Measurements from ENCODE around the gene MEGF9.

Gene MEGF9

GRCh38 chr9:120593250-120593954, 120.9 kb downstream of the MEGF9 start:
- Histone ChIP-seq H3K4me2 (ENCODE audit: low read depth, low read length, poor library complexity, severe bottlenecking) (no peak overlapping the region), H2AFZ (ENCODE audit: low read depth, low read length, severe bottlenecking) (no peak overlapping the region), H3K9ac (ENCODE audit: low read length) (no peak overlapping the region), H3K36me3 (ENCODE audit: low read length) (no peaks in the 10 kb centered on the region), H3F3A (ENCODE audit: insufficient read depth) (no peaks in the 10 kb centered on the region), H3K27ac (ENCODE audit: low read depth, low read length) (no peak overlapping the region), H3K4me3 (ENCODE audit: insufficient read depth, low read length, poor library complexity, severe bottlenecking) (no peak overlapping the region), H3K27me3 (ENCODE audit: low read length) (no peaks in the 10 kb centered on the region), H3K79me2 (ENCODE audit: insufficient read depth, low read length) (no peaks in the 10 kb centered on the region), H4K20me1 (ENCODE audit: low read depth, low read length) (no peaks in the 10 kb centered on the region), H3K9me2 (replicated peaks; ENCODE audit: insufficient read depth, low read length) (no peaks in the 10 kb centered on the region), H3K9me3 (ENCODE audit: insufficient read depth, low read length) (no peaks in the 10 kb centered on the region)
- TF ChIP-seq CTCF (IDR thresholded peaks at IDR 0.05; ENCODE audit: insufficient read depth, low read length, poor library complexity, severe bottlenecking) (no peak), EZH2phosphoT487 (conservative IDR thresholded peaks at IDR 0.05; ENCODE audit: low read length) (no peak)

GRCh38 chr9:120592210-120592609, 122.1 kb downstream of the MEGF9 start:
- Histone ChIP-seq H3K36me3 (ENCODE audit: low read length) (no peaks in the 10 kb centered on the region), H3K9me3 (ENCODE audit: insufficient read depth, low read length) (no peaks in the 10 kb centered on the region), H2AFZ (ENCODE audit: low read depth, low read length, severe bottlenecking) (no peak overlapping the region), H3K27ac (ENCODE audit: low read depth, low read length) (no peak overlapping the region), H3K9ac (ENCODE audit: low read length) (no peak overlapping the region), H4K20me1 (ENCODE audit: low read depth, low read length) (no peaks in the 10 kb centered on the region), H3K79me2 (ENCODE audit: insufficient read depth, low read length) (no peaks in the 10 kb centered on the region), H3K9me2 (replicated peaks; ENCODE audit: insufficient read depth, low read length) (no peaks in the 10 kb centered on the region), H3K27me3 (ENCODE audit: low read length) (no peaks in the 10 kb centered on the region), H3F3A (ENCODE audit: insufficient read depth) (no peaks in the 10 kb centered on the region), H3K4me3 (ENCODE audit: insufficient read depth, low read length, poor library complexity, severe bottlenecking) (no peak overlapping the region), H3K4me2 (ENCODE audit: low read depth, low read length, poor library complexity, severe bottlenecking) (no peak overlapping the region)
- TF ChIP-seq EZH2phosphoT487 (conservative IDR thresholded peaks at IDR 0.05; ENCODE audit: low read length): no peak
- TF ChIP-seq CTCF (IDR thresholded peaks at IDR 0.05; ENCODE audit: insufficient read depth, low read length, poor library complexity, severe bottlenecking): no peak

DNA sequence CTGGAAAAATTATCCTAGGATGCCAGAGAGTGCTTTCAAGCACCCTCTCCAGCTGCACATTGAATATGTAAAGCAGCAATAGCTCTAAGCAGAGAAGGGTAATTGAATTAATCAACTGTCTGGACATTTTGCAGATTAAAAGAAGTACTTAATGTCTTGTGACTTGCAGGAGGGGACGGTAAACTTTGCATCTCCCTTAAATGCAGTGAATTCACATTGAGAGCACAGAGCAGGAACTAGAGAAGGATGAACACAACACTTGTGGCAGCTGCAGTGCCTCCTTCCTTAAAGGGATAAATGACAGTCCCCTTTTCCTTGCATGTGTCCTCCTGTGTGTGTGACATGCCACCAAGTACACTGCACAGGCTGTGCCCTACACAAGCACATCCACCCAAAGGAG, 126.9 kb downstream of the MEGF9 start:
- H3K4me2 ChIP-seq (ENCODE audit: low read depth, low read length, poor library complexity, severe bottlenecking): no peak overlapping the region
- H2AFZ ChIP-seq (ENCODE audit: low read depth, low read length, severe bottlenecking): no peak overlapping the region

More for the DNA sequence above, 126.9 kb downstream of the MEGF9 start:
- Histone ChIP-seq H3K27ac (ENCODE audit: low read depth, low read length) (no peak overlapping the region), H3K79me2 (ENCODE audit: insufficient read depth, low read length) (no peaks in the 10 kb centered on the region), H3K9ac (ENCODE audit: low read length) (no peak overlapping the region), H3K4me3 (ENCODE audit: insufficient read depth, low read length, poor library complexity, severe bottlenecking) (no peak overlapping the region), H4K20me1 (ENCODE audit: low read depth, low read length) (no peaks in the 10 kb centered on the region), H3K27me3 (ENCODE audit: low read length) (no peaks in the 10 kb centered on the region), H3F3A (ENCODE audit: insufficient read depth) (no peaks in the 10 kb centered on the region), H3K9me3 (ENCODE audit: insufficient read depth, low read length) (no peaks in the 10 kb centered on the region), H3K36me3 (ENCODE audit: low read length) (no peaks in the 10 kb centered on the region), H3K9me2 (replicated peaks; ENCODE audit: insufficient read depth, low read length) (no peaks in the 10 kb centered on the region)
- TF ChIP-seq CTCF (IDR thresholded peaks at IDR 0.05; ENCODE audit: insufficient read depth, low read length, poor library complexity, severe bottlenecking): no peak
- no peak for TF ChIP-seq EZH2phosphoT487 (conservative IDR thresholded peaks at IDR 0.05; ENCODE audit: low read length)

All from SU-DHL-6 (cell line).